ENCODE measurements around the gene PSME4. TPM values are rescaled to one million over a fixed set of nuclear protein-coding genes. Genes with fewer than 3 reads are reported as not detected.
A peak's percentile ranks its signal among the peaks of the same experiment; 100 is the strongest.

Gene PSME4
- total and polyA plus RNA-seq, 7 donors, result 55.2 to 189 (median 113) TPM

GRCh38 chr2:53829273-53829979 is 141.4 kb downstream of the PSME4 start:
- no peaks in the 10 kb centered on the region for H3K27me3 ChIP-seq (ENCODE audit: insufficient read depth in 3 of 3, low read length in 2 of 3)
- intact Hi-C loops (cut with DNase I), result no loop called here
- no peak overlapping the region for H3K4me3 ChIP-seq
- H3K36me3 ChIP-seq (ENCODE audit: insufficient read depth in 1 of 2, low read depth in 1 of 2), result peaks cover 0 to 21% of the 10 kb centered on the region in 2 donors
- H3K9me3 ChIP-seq, result no peaks in the 10 kb centered on the region
- H3K27ac ChIP-seq, result peak overlapping the region; percentile 10
- ATAC-seq, result peak; percentile 37 to 81 (median 71)
- DNase-seq, result peak in 1 of 2 donors; percentile 19
- TF ChIP-seq, protein P1, sequence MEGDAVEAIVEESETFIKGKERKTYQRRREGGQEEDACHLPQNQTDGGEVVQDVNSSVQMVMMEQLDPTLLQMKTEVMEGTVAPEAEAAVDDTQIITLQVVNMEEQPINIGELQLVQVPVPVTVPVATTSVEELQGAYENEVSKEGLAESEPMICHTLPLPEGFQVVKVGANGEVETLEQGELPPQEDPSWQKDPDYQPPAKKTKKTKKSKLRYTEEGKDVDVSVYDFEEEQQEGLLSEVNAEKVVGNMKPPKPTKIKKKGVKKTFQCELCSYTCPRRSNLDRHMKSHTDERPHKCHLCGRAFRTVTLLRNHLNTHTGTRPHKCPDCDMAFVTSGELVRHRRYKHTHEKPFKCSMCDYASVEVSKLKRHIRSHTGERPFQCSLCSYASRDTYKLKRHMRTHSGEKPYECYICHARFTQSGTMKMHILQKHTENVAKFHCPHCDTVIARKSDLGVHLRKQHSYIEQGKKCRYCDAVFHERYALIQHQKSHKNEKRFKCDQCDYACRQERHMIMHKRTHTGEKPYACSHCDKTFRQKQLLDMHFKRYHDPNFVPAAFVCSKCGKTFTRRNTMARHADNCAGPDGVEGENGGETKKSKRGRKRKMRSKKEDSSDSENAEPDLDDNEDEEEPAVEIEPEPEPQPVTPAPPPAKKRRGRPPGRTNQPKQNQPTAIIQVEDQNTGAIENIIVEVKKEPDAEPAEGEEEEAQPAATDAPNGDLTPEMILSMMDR (IDR thresholded peaks at IDR 0.05), result no peak
- H3K4me1 ChIP-seq, result peaks cover 10% of the 10 kb centered on the region
- 57 to 71% (median 65%) methylated on average over 11 of the region's 11 CpGs for WGBS, 3 donors

DNA sequence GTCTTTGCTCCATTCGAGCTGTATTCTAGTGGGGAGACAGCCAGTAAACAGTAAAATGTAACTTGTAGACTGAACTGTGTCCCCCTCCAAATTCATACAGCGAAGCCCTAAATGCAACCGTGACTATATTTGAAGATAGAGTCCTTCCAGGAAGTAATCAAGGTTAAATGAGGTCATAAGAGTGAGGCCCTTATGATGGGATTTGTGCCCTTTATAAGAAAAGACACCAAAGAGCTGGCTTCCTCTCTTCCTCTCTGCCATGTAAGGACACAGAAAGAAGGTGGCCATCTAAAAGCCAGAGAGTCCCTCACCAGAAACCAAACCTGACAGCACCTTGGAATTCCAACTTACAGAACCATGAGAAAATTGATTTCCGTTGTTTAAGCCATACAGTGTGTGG is 142.5 kb downstream of the PSME4 start:
- Histone ChIP-seq H3K27me3 (ENCODE audit: insufficient read depth in 3 of 3, low read length in 2 of 3) (no peaks in the 10 kb centered on the region), H3K4me1 (peaks cover 10% of the 10 kb centered on the region), H3K27ac (no peak overlapping the region), H3K9me3 (no peaks in the 10 kb centered on the region), H3K36me3 (ENCODE audit: insufficient read depth in 1 of 2, low read depth in 1 of 2) (peaks cover 0 to 21% of the 10 kb centered on the region in 2 donors), H3K4me3 (no peak overlapping the region)
- TF ChIP-seq, protein P1 (IDR thresholded peaks at IDR 0.05), result no peak
- intact Hi-C loops (cut with DNase I), result no loop called here
- 93 to 95% (median 94%) methylated on average over 4 of the region's 4 CpGs for WGBS, 3 donors
- DNase-seq, result no peak
- ATAC-seq, result no peak

- no peak overlapping the region for H3K27ac ChIP-seq
- intact Hi-C loops (cut with DNase I), result no loop called here
- WGBS, 3 donors, result 58 to 79% (median 71%) methylated on average over 3 of the region's 3 CpGs
- ATAC-seq, result peak in 1 of 4 donors; percentile 12
- TF ChIP-seq, protein P1 (IDR thresholded peaks at IDR 0.05), result no peak
- peaks cover 0 to 14% of the 10 kb centered on the region in 2 donors for H3K36me3 ChIP-seq (ENCODE audit: insufficient read depth in 1 of 2, low read depth in 1 of 2)
- peaks cover 10% of the 10 kb centered on the region for H3K4me1 ChIP-seq
- H3K4me3 ChIP-seq, result no peak overlapping the region
- no peaks in the 10 kb centered on the region for H3K9me3 ChIP-seq
- DNase-seq, result no peak
- no peaks in the 10 kb centered on the region for H3K27me3 ChIP-seq (ENCODE audit: insufficient read depth in 3 of 3, low read length in 2 of 3)
Observed at GRCh38 chr2:53827398-53828175, 143.2 kb downstream of the PSME4 start.

DNA sequence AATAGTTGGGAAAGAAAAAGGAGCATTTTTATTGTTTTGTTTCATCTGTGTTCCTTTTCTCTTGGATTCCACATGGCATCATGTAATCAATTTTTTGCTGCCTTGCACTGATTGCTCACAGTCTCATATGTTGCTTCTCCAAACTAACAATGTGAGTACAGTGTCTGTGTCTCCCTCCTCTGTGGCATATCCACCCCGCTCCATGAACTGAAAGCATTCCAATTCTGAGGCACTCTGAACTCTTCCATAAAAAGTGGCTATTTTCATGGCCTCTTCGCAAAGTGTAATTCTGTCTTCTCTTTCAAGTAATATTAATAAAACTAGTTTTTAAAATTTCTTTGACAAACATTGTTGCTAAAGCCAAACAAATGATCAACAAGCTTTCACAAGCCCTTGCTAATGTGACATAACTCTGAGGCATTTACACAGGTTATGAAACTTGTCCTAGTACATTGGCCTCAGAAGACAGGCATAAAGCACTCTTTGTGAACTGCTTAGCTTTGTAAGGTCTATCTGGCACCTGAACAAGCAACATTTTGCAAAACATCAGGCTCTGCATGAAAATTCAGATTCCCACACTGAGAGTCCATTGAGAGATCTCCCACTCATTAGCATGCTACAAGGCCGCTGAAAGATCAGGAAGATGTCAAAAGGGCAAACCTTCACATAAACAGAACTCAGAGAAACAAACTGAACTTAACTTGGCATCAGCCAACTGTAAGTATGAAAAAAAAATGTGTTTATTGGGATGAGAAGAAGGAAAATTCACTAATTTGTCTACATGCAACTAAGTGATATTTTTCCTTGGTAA is 144.0 kb downstream of the PSME4 start:
- H3K4me1 ChIP-seq, result peaks cover 10% of the 10 kb centered on the region
- no peaks in the 10 kb centered on the region for H3K27me3 ChIP-seq (ENCODE audit: insufficient read depth in 3 of 3, low read length in 2 of 3)
- DNase-seq, result no peak
- peaks cover 0 to 7% of the 10 kb centered on the region in 2 donors for H3K36me3 ChIP-seq (ENCODE audit: insufficient read depth in 1 of 2, low read depth in 1 of 2)
- peak; percentile 36 to 86 (median 74) for ATAC-seq
- intact Hi-C loops (cut with DNase I), result no loop called here
- no peaks in the 10 kb centered on the region for H3K9me3 ChIP-seq
- H3K27ac ChIP-seq, result no peak overlapping the region
- TF ChIP-seq, protein P1 (IDR thresholded peaks at IDR 0.05), result no peak
- no peak overlapping the region for H3K4me3 ChIP-seq
- WGBS, 3 donors, result 49 to 63% (median 57%) methylated on average over 3 of the region's 3 CpGs

Measured in psoas muscle (tissue), 8 donors.